Fibroblast of skin of left biceps (primary cell): ENCODE results near the gene NKX2-8.
"Not testable (repeated sequence)": the region's sequence is repeated elsewhere in the genome, so short reads cannot be mapped to it uniquely, and the experiment has no call there.

Experiments used
- DNase-seq, 2 experiments: peaks; one replicate each; pipeline ENCODE4 v3.0.0-alpha.2; 2013; ENCODE audit warnings: low read depth in 2 of 2

Gene NKX2-8

DNA sequence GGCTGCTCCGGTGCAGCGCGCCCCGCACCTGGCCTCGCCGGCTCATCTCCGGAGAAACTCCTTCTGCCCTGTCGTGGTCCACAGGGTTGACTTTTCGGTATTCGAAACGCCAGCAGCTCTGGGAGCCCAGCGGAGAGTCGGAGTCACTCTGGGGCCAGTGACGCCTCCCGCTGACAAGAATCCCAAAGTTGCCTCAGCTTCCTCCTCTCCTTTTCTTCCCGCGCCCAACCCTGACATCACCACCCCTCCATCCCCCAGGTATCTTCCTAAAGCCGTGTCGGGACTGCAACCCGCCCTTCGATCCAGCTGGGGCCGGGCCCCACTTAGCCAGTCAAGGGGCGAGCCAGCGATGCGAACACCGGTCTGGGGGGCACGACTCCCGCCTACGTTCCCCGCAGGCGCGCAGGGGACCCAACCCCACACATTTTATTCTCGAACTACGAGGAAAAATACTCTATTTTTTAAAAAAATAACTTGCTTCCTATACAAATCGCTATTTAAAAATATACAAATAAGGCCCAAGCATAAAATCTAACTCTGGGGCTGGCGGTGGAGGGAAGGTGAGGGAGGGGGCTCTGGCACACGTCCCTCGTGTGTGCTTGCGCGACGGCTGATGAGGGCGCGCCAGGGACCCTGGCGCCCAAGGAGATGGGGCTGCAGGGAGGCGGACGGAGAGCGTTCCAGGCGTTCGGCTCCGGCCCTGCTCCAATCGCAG is 2.1 kb downstream of the NKX2-8 start:
- DNase-seq, result no peak

DNA sequence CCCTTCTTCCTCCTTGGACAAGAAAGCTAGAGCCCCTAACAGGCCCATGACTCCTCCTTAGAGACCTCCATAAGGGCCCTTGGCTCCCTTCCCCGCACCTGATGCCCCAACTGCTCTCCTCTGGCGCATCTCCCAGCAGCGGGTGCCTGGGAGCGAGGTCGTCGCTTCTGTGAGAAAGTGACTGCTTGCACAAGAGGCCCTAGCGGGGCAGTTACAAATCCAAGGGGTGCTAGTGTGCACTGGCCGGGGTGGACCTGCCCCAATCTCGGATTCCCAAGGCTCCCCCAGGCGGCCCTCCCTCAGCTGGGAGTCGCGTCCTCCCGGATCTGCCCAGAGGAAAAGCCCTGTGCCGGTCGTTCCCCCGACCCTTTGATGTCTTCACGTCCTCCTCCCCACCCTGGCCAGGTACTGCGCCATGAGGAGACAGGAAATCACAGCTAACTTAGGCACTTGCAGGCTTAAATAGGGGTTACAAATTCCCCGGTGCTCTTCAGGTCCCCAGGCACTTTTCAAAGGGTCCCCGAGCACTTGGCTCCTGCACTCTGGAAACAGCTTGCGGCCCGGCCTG is 2.8 kb downstream of the NKX2-8 start:
- no peak for DNase-seq

DNA sequence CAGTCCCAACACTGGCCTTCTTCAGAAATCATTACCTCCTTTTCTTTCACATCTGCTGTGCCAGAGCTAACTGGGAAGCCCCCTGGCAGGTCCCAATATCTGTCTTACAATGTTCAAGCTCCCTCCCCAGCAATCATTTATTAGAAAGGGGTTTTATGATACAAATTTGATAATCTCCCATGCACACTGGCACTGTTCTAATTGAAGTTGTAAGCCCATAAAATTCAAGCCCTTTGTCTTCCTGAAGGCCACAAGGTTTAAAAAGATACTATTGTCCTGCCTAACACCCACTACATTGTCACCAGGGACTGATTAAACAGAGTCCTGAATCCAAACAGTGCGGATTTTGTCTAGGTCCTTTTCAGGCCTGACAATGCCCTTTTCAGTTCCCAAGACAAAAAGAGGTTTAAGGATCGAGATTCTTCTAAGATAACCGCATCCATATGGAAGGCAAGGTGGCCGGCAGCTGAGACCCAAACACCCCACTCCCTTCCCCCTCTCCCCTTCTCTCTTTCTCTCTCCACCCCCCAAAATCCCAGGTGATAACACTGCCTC is 3.3 kb downstream of the NKX2-8 start:
- DNase-seq, result no peak

DNA sequence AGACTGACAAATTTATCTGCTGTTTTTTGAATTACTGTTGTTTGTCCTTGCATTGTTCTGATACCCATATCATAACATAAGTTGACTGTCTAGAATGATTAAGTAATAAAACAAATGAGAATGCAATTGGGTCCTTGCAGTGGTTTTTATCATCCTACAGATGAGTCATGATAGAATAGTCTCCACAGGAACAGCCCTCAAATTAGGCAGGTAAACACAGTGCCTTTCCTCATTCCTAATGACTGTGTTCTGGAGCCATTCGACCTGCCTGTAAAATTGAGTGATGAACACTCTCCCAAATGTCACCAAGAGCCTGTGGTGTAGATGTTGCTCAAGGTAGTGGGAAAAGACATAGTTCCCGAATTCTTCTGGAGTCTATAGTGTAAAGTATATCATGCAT is 12.3 kb downstream of the NKX2-8 start:
- no peak for DNase-seq

DNA sequence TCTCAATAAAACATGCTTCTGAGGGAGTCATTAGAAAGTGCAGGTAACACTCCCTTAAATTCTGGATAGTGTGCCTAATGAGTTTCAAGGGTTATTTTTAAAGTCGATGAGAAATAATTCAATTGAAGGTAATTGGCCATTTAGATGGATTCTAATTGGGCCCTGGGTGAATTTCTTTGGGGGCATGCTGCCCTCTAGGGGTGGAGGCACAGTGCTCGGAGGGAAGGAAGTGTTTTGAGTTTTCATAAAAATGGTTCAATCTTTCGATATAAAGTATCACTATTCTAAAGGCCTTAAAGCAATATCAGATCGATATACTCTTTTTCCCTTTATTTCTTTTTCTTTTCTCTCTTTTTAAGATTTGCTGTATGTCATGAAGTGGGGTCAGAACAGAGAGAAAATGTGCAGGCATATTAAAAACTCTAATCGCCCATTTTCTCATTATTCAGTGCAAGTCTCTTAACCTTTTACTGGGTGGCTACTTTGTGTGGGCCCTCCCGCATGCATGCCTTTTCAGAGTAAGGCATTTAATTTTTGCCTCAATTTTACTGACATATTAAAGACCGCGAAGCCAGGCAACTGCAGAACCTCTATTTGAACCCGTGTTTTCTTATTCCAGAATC is 25.5 kb downstream of the NKX2-8 start:
- DNase-seq, result no peak

DNA sequence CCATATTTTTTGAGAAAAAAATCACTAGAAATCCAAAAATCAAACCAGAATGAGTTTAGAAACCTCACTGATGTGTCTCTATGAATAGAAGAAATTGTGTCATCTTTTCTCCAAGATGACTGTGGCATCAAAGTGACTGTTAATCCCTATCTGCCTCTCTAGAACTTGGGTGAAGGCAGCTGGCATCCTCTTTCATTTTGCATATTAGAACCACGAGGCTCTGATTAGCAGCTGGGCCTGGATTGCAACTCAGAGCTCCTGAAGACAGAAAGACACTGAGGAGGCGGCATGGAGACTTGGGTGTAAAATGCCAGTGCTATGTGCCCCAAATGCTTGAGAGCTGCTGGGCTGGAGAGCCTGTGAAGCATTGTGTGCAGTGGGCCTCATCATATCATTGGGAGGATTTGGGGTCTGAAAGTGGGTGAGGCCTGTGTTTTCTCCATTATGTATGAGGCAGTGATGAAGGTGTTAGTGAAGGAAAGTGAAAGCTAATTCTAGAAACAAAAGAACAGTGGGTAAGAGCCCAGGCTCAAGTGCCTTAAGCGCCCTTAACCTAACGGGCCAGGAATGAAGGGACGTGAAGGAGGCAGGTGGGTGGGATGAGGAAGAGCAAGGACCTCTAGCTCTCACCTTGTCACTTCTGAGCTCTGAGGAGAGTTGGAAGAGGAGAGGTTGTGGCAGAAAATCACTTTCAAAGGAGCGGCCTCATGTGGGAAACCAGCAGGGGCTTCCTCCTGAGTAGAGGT is 26.2 kb downstream of the NKX2-8 start:
- no peak for DNase-seq

DNA sequence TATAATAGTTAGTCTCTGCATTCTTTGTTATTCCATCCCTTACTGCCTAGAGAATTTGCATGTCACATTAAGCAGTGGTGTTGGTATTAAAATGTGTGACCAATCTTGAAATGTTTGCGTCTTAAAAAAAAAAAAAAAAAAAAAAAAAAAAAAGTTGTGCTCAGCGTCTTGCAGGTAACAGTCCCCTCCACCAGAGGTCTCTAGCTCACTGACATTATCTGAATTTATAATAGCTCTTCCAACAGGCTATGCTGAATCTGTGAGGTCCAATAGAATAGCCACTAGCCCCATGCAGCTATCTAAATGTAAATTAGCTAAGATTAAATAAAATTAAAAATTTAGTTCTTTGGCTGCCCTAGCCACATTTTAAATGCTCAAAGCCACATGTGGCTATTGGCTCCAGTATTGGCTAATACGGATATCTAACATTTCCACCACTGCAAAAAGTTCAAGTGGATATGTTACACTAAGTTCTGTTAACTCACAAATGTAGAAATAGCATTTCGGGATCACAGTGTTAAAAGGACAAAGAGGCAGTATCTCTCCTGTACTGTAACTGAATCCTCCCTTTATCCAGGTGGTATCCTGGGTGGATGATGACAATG is 28.7 kb downstream of the NKX2-8 start:
- peak in 1 of 2 experiments; percentile 9 for DNase-seq

DNA sequence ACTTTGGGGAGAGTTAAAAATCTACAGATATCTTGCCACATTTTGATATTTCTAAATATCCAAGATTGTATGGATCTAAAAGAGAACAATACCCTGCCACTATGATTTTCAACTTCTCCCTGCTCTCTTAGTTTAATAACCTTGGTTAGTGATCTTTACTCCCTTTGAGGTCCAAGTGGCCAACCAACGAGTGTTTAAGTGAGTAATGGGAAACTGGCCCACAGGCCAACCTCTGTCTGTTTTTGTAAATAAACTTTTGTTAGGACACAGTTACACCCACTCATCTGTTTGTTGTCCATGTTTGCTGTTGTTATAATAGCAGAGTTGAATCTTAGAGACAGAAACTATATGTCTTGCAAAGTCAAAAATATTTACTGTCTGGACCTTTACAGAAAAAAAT is 31.5 kb downstream of the NKX2-8 start:
- no peak for DNase-seq

DNA sequence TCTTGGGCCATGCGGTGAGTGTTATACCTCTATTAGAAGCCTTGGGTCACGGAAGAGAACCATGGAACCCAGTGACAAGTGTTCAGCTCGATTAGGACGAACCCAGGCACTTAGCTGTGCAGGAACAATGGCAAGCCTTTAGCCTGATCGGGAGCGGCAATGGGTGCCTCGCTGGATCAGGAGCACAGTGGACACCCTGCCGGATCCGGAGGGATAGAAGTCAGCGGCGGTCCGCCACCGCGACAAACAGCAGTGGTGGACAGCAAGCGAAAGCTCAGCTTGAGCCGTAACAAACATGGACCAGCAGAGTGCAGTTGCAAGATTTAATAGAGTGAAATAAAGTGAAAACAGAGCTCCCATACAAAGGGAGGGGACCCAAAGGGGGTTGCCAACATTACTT is 38.1 kb downstream of the NKX2-8 start:
- not testable (repeated sequence) for DNase-seq

DNA sequence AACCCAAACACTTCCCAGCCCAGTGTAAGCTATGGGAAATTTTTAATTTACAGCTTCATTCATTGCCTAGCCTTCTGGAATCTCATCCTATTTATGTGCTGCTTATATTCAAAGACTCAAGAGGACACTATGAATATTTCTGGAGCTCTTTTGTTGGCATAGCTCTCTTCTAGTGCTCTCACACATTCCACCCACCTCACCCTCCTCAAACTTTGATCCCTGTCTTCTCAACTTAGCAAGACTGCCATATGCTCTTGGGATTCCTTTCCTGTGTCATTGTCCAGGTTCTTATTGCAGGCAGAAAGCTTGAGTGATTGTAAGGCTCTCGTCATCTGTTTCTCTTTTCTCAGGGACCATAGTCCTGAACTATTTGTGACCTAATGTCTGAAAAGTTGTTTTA is 44.4 kb downstream of the NKX2-8 start:
- DNase-seq, result no peak
